Prostate gland (tissue), 2 donors: Measurements from ENCODE around the gene CCR2.

Source experiments
- POLR2A ChIP-seq: fragments of 450-650 bp; IDR thresholded peaks from one replicate; pipeline ENCODE4 v1.6.1; 2016; ENCODE audit warnings: antibody characterized with exemption, mild to moderate bottlenecking
- POLR2AphosphoS5 ChIP-seq: sonication (generic); formaldehyde crosslinking; IDR thresholded peaks from one replicate; pipeline ENCODE4 v1.6.1; 2017; ENCODE audit warnings: antibody characterized with exemption
- TF ChIP-seq, protein P1 (sequence below), 4 experiments: fragments of 200-600 bp in 2 of 4; fragments of 450-650 bp in 2 of 4; sonication (generic) in 2 of 4; IDR thresholded peaks; 1 replicate in 3 of 4; 2 replicates in 1 of 4; pipeline ENCODE4 v1.5.1; 2016 to 2019; ENCODE audit warnings: antibody characterized with exemption in 4 of 4, mild to moderate bottlenecking in 2 of 4, moderate library complexity in 2 of 4

DNA sequence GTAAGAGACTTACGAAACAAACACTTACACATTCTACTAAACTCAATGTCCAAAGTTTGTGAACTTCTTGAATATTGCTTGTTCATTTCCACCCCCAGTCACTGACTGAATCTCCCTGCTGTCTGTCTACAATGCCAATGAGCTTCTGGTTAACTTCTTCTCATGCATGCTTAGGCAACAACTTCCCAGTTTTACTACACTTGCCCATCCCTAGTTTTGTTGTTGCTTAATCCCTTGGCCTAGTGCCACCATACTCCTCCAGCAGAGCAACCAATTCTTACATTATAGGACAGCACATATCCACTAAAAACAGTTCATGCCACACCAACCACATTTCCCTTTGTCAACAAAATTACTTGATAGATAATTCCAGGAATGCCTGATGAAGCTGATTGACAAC lies 40.9 kb upstream of the CCR2 start:
- TF ChIP-seq, protein P1, sequence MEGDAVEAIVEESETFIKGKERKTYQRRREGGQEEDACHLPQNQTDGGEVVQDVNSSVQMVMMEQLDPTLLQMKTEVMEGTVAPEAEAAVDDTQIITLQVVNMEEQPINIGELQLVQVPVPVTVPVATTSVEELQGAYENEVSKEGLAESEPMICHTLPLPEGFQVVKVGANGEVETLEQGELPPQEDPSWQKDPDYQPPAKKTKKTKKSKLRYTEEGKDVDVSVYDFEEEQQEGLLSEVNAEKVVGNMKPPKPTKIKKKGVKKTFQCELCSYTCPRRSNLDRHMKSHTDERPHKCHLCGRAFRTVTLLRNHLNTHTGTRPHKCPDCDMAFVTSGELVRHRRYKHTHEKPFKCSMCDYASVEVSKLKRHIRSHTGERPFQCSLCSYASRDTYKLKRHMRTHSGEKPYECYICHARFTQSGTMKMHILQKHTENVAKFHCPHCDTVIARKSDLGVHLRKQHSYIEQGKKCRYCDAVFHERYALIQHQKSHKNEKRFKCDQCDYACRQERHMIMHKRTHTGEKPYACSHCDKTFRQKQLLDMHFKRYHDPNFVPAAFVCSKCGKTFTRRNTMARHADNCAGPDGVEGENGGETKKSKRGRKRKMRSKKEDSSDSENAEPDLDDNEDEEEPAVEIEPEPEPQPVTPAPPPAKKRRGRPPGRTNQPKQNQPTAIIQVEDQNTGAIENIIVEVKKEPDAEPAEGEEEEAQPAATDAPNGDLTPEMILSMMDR (IDR thresholded peaks at IDR 0.05), result no peak
- TF ChIP-seq POLR2A (no peak), POLR2AphosphoS5 (no peak)
